ENCODE results near the gene KCNG1. TPM values are rescaled to one million over a fixed set of nuclear protein-coding genes. Genes with fewer than 3 reads are reported as not detected.
A peak's percentile ranks its signal among the peaks of the same experiment; 100 is the strongest.

The KCNG1 gene
- total and polyA plus RNA-seq, 2 donors from 2014 or later: 0.35 to 0.58 TPM

DNA sequence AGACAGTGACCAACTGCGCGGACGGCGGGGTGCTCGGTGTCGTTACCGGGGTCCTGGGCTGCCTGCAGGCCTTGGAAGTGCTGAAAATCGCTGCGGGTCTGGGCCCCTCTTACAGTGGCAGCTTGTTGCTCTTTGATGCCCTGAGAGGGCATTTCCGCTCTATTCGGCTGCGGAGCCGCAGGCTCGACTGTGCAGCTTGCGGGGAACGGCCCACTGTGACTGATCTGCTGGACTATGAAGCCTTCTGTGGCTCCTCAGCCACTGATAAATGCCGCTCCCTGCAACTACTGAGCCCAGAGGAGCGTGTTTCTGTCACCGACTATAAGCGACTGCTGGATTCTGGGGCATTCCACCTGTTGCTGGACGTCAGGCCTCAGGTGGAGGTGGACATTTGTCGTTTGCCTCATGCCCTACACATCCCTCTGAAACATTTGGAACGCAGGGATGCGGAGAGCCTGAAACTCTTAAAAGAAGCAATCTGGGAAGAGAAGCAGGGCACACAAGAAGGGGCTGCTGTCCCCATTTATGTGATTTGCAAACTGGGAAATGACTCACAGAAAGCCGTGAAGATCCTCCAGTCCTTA, 63.3 kb downstream of the KCNG1 start:
- DNase-seq: no peak
- peak overlapping the region in 2 of 3 donors; percentile 98 for H3K9ac ChIP-seq (ENCODE audit: low read length in 3 of 3)
- no peak for FAIRE-seq
- H3K27ac ChIP-seq (ENCODE audit: low read depth in 2 of 2, low read length in 2 of 2): no peak overlapping the region
- TF ChIP-seq, protein P1, sequence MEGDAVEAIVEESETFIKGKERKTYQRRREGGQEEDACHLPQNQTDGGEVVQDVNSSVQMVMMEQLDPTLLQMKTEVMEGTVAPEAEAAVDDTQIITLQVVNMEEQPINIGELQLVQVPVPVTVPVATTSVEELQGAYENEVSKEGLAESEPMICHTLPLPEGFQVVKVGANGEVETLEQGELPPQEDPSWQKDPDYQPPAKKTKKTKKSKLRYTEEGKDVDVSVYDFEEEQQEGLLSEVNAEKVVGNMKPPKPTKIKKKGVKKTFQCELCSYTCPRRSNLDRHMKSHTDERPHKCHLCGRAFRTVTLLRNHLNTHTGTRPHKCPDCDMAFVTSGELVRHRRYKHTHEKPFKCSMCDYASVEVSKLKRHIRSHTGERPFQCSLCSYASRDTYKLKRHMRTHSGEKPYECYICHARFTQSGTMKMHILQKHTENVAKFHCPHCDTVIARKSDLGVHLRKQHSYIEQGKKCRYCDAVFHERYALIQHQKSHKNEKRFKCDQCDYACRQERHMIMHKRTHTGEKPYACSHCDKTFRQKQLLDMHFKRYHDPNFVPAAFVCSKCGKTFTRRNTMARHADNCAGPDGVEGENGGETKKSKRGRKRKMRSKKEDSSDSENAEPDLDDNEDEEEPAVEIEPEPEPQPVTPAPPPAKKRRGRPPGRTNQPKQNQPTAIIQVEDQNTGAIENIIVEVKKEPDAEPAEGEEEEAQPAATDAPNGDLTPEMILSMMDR (IDR thresholded peaks at IDR 0.05; ENCODE audit: borderline replicate concordance, extremely low read depth, insufficient read depth): no peak
- H3K4me1 ChIP-seq (ENCODE audit: control insufficient read depth in 2 of 3, insufficient read depth in 2 of 3, low read depth in 1 of 3, low read length in 3 of 3): peaks cover 0 to 18% (median 12%) of the 10 kb centered on the region in 3 donors
- H3K4me3 ChIP-seq (ENCODE audit: low read length in 3 of 3): peak overlapping the region; percentile 99
- H3K9me3 ChIP-seq (ENCODE audit: control insufficient read depth in 2 of 3, insufficient read depth in 1 of 3, low read length in 3 of 3): no peaks in the 10 kb centered on the region
- no peaks in the 10 kb centered on the region for H3K27me3 ChIP-seq (ENCODE audit: control insufficient read depth, insufficient read depth, low read length)
- intact Hi-C loops (cut with DNase I): no loop called here
- H3K36me3 ChIP-seq (ENCODE audit: control insufficient read depth in 2 of 3, insufficient read depth in 3 of 3, low read length in 3 of 3): peaks cover 0 to 5% (median 3%) of the 10 kb centered on the region in 3 donors

DNA sequence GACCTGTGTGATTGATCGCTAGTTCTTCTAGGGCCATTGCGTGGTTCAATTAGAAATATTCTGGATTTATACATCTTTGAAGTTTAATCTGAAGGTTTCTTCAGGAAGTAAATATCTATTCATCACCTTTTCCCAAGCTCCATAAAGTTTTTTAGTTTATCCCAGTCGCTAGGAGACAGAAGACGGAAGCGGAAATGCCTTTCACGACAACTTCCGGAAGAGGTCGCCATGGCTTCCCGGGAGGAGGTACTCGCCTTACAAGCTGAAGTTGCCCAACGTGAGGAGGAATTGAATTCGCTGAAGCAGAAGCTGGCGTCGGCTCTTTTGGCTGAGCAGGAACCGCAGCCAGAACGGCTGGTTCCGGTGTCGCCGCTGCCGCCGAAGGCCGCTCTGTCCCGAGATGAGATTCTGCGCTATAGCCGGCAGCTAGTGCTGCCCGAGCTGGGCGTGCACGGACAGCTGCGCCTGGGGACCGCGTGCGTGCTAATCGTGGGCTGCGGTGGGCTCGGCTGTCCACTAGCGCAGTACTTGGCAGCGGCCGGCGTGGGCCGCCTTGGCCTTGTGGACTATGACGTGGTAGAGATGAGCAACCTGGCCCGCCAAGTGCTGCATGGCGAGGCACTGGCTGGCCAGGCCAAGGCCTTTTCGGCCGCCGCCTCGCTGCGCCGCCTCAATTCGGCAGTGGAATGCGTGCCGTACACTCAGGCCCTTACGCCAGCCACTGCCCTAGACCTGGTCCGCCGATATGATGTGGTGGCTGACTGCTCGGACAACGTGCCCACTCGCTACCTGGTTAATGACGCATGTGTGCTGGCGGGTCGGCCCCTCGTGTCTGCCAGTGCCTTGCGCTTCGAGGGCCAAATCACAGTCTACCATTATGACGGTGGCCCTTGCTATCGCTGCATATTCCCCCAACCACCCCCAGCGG, 64.0 kb downstream of the KCNG1 start, which contains the start of gene MOCS3:
Gene MOCS3, plus strand, starts transcription at position 204 of the 928 bp plus-strand sequence. Its CDS starts 25 bp downstream, at position 229.
- TF ChIP-seq, protein P1 (IDR thresholded peaks at IDR 0.05; ENCODE audit: borderline replicate concordance, extremely low read depth, insufficient read depth): no peak
- intact Hi-C loops (cut with DNase I): no loop called here
- H3K9me3 ChIP-seq (ENCODE audit: control insufficient read depth in 2 of 3, insufficient read depth in 1 of 3, low read length in 3 of 3): no peaks in the 10 kb centered on the region
- H3K4me1 ChIP-seq (ENCODE audit: control insufficient read depth in 2 of 3, insufficient read depth in 2 of 3, low read depth in 1 of 3, low read length in 3 of 3): peaks cover 0 to 18% (median 12%) of the 10 kb centered on the region in 3 donors
- H3K36me3 ChIP-seq (ENCODE audit: control insufficient read depth in 2 of 3, insufficient read depth in 3 of 3, low read length in 3 of 3): peaks cover 0 to 7% (median 7%) of the 10 kb centered on the region in 3 donors
- peak within 1 kb of the TSS; percentile 88 to 98 (median 98) for H3K9ac ChIP-seq (ENCODE audit: low read length in 3 of 3)
- H3K27me3 ChIP-seq (ENCODE audit: control insufficient read depth, insufficient read depth, low read length): no peaks in the 10 kb centered on the region
- peak within 1 kb of the TSS; percentile 89 to 95 for H3K27ac ChIP-seq (ENCODE audit: low read depth in 2 of 2, low read length in 2 of 2)
- FAIRE-seq (no peak), DNase-seq (peak; percentile 90 to 97 (median 90))
- peak within 1 kb of the TSS; percentile 99 for H3K4me3 ChIP-seq (ENCODE audit: low read length in 3 of 3)

DNA sequence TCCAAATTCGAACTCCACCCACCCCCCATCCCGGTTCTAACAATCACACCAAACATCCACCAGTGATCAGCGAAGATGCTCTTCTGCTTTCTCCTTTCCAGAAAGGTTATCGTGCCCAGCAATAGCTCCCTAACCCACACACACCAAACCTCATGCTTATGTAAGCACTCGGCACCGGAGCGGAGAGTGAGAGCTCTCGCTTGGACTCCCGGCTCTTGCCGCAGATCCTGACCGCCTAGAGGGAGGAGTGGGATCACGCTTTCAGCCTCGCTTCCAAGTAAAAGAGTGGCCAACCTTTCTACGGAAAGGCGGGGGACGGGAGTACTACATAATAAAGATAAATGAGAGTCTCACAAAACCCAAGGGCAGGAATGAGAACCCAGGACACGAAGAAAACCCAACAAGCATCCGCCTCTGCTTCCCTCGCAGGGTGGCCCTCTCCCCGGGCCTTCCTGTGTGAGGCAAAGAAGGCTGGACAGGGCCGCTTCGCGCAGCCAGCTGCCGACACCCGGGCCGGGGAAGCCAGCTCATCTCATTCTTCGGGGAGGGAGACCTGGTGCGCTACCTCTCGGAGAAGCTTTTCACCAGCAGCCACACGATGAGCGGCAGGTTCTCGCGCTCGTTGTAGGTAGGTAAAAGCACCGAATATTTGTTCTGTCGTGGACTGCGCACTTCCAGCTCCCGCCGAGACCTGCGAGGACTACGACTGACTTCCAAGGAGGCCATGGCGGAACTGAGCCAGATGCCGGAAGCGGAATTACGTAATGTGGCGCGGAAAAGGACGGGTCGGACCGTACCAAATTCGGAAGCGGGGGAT, 64.9 kb downstream of the KCNG1 start, which contains the start of gene DPM1:
Gene DPM1, minus strand, starts transcription at position 735 of the 817 bp plus-strand sequence. Its CDS starts 9 bp downstream, at position 726.
- peaks cover 0 to 14% (median 9%) of the 10 kb centered on the region in 3 donors for H3K36me3 ChIP-seq (ENCODE audit: control insufficient read depth in 2 of 3, insufficient read depth in 3 of 3, low read length in 3 of 3)
- TF ChIP-seq, protein P1 (IDR thresholded peaks at IDR 0.05; ENCODE audit: borderline replicate concordance, extremely low read depth, insufficient read depth): no peak
- H3K9ac ChIP-seq (ENCODE audit: low read length in 3 of 3): peak within 1 kb of the TSS; percentile 88 to 98 (median 98)
- peaks cover 0 to 18% (median 12%) of the 10 kb centered on the region in 3 donors for H3K4me1 ChIP-seq (ENCODE audit: control insufficient read depth in 2 of 3, insufficient read depth in 2 of 3, low read depth in 1 of 3, low read length in 3 of 3)
- no peaks in the 10 kb centered on the region for H3K27me3 ChIP-seq (ENCODE audit: control insufficient read depth, insufficient read depth, low read length)
- peak within 1 kb of the TSS; percentile 89 to 95 for H3K27ac ChIP-seq (ENCODE audit: low read depth in 2 of 2, low read length in 2 of 2)
- FAIRE-seq (no peak), DNase-seq (peak; percentile 21 to 95 (median 91))
- H3K9me3 ChIP-seq (ENCODE audit: control insufficient read depth in 2 of 3, insufficient read depth in 1 of 3, low read length in 3 of 3): no peaks in the 10 kb centered on the region
- H3K4me3 ChIP-seq (ENCODE audit: low read length in 3 of 3): peak within 1 kb of the TSS; percentile 99
- intact Hi-C loops (cut with DNase I): no loop called here
